HCEC 1CT (cell line): Measurements from ENCODE around the gene MACROD1.

ENCODE experiments used
- DNase-seq: peaks from one replicate; pipeline ENCODE4 v3.0.0-alpha.2; 2017

The MACROD1 gene

GRCh38 chr11:64069401-64070313 is 96.3 kb downstream of the MACROD1 start:
- DNase-seq, result no peak

- no peak for DNase-seq
These were observed 97.1 kb downstream of the MACROD1 start for GRCh38 chr11:64068705-64069400.

- no peak for DNase-seq
These were observed 98.5 kb downstream of the MACROD1 start for GRCh38 chr11:64067230-64067993.

GRCh38 chr11:64065712-64066111 is 100.2 kb downstream of the MACROD1 start:
- DNase-seq, result no peak

- DNase-seq, result no peak
These were observed 100.8 kb downstream of the MACROD1 start for GRCh38 chr11:64065141-64065465.

GRCh38 chr11:64064374-64065140 is 101.4 kb downstream of the MACROD1 start:
- DNase-seq, result no peak

GRCh38 chr11:64063777-64064176 is 102.1 kb downstream of the MACROD1 start:
- DNase-seq, result no peak

- no peak for DNase-seq
These were observed 103.5 kb downstream of the MACROD1 start for GRCh38 chr11:64062185-64063039.

- DNase-seq, result no peak
These were observed 105.0 kb downstream of the MACROD1 start for GRCh38 chr11:64060861-64061444.

- no peak for DNase-seq
These were observed 105.6 kb downstream of the MACROD1 start for GRCh38 chr11:64060263-64060860.

- DNase-seq, result no peak
These were observed 106.4 kb downstream of the MACROD1 start for GRCh38 chr11:64059339-64060140.

- DNase-seq, result no peak
These were observed 107.4 kb downstream of the MACROD1 start for GRCh38 chr11:64058494-64058893.

- DNase-seq, result no peak
These were observed 108.0 kb downstream of the MACROD1 start for GRCh38 chr11:64057890-64058289.

- DNase-seq, result no peak
These were observed 109.1 kb downstream of the MACROD1 start for GRCh38 chr11:64056861-64057260.

- no peak for DNase-seq
These were observed 109.6 kb downstream of the MACROD1 start for GRCh38 chr11:64056213-64056785.

GRCh38 chr11:64055077-64055476 is 110.8 kb downstream of the MACROD1 start:
- DNase-seq, result no peak

- no peak for DNase-seq
These were observed 112.2 kb downstream of the MACROD1 start for GRCh38 chr11:64053699-64054098.

GRCh38 chr11:64052938-64053622 is 112.8 kb downstream of the MACROD1 start:
- DNase-seq, result no peak

GRCh38 chr11:64052436-64052835 is 113.5 kb downstream of the MACROD1 start:
- no peak for DNase-seq
